HepG2 (cell line): ENCODE measurements around the gene SH2D3C. TPM values are rescaled to one million over a fixed set of nuclear protein-coding genes. Genes with fewer than 3 reads are reported as not detected.

Source experiments
- ZNF687 ChIP-seq: sonication (generic); formaldehyde crosslinking; IDR thresholded peaks from 2 replicates; pipeline ENCODE4 v1.5.1; 2020; ENCODE audit warnings: mild to moderate bottlenecking, missing genetic modification reagents, moderate library complexity
- polyA plus RNA-seq, 8 experiments: library from polyadenylated mRNA; depleted of rRNA in 3 of 8; stranded (reverse) in 7 of 8; unstranded in 1 of 8; fragments of >200 nt; fragmentation: Illumina TruSeq in 4 of 8; extraction: Trizol in 4 of 8; gene quantifications; 2 replicates each; pipeline versions ENCODE4 v1.2.1 to v1.2.3, GENCODE V29; 2011 to 2016; ENCODE audit warnings: low read depth in 4 of 8, missing spikeins in 1 of 8, mixed read lengths in 1 of 8; ENCODE audit not compliant: insufficient read depth in 1 of 8
- total RNA-seq, 5 experiments: library from RNA; depleted of rRNA; stranded (reverse); fragments of >200 nt; fragmentation: Illumina TruSeq; extraction: Trizol; gene quantifications; 2 replicates each; pipeline ENCODE4 v1.2.3, GENCODE V29; 2016; ENCODE audit warnings: low read depth in 1 of 5
- TF ChIP-seq, protein P1 (sequence below): sonication (generic); formaldehyde crosslinking; IDR thresholded peaks from 2 replicates; pipeline ENCODE4 v1.4.0; 2020; ENCODE audit warnings: mild to moderate bottlenecking, missing genetic modification reagents
- TF ChIP-seq, protein P2 (sequence below), 2 experiments: fragments of 450-650 bp in 1 of 2; sonication (generic) in 1 of 2; formaldehyde crosslinking in 1 of 2; IDR thresholded peaks; 2 replicates each; pipeline versions ENCODE4 v1.6.1 to v1.8.0; 2016 to 2022; ENCODE audit warnings: antibody characterized with exemption in 1 of 2, mild to moderate bottlenecking in 1 of 2, missing genetic modification reagents in 1 of 2

The SH2D3C gene
- total and polyA plus RNA-seq, 2 of the 13 experiments (the other 11 are each of a cell fraction or from before 2014, with no cell fraction given), result not detected

DNA sequence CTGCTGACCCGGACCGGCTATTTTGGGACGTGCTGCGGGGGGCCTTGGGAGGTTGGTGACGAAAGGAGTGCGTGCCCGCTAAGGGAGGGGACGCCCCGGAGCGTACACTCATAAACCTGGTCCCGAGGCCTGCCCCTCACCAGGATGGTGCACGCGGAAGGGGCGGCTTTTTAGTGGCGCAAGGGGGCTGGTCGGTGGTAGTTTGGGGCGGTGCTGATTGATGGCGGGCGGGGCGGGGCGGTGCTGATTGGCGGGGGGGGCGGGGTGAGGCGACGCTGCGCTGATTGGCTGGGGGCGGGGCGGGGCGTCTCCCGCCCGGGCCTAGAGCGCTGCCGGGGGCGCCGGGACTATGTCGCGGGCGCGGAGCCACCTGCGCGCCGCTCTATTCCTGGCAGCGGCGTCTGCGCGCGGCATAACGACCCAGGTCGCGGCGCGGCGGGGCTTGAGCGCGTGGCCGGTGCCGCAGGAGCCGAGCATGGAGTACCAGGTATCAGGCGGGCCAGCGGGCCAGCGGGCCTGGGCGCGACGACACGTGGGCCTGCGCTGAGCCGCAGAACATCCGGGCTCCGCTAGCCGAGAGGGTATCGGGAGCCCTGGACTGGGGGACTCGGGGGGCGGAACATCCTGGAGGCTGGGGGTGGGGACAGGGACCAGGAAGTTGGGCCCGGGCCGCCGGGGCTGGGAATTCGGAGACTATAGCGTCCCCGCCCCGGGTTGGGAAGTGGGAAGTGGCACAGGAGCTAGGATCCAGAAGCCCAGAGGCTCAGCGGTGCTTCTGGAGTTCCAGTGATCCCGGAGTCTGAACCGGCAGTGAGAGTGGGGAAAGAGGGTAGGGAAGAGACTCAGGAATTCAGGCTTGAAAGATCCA, 24.3 kb upstream of the SH2D3C start, which contains the start of gene FPGS (continued):
- TF ChIP-seq, protein P1, sequence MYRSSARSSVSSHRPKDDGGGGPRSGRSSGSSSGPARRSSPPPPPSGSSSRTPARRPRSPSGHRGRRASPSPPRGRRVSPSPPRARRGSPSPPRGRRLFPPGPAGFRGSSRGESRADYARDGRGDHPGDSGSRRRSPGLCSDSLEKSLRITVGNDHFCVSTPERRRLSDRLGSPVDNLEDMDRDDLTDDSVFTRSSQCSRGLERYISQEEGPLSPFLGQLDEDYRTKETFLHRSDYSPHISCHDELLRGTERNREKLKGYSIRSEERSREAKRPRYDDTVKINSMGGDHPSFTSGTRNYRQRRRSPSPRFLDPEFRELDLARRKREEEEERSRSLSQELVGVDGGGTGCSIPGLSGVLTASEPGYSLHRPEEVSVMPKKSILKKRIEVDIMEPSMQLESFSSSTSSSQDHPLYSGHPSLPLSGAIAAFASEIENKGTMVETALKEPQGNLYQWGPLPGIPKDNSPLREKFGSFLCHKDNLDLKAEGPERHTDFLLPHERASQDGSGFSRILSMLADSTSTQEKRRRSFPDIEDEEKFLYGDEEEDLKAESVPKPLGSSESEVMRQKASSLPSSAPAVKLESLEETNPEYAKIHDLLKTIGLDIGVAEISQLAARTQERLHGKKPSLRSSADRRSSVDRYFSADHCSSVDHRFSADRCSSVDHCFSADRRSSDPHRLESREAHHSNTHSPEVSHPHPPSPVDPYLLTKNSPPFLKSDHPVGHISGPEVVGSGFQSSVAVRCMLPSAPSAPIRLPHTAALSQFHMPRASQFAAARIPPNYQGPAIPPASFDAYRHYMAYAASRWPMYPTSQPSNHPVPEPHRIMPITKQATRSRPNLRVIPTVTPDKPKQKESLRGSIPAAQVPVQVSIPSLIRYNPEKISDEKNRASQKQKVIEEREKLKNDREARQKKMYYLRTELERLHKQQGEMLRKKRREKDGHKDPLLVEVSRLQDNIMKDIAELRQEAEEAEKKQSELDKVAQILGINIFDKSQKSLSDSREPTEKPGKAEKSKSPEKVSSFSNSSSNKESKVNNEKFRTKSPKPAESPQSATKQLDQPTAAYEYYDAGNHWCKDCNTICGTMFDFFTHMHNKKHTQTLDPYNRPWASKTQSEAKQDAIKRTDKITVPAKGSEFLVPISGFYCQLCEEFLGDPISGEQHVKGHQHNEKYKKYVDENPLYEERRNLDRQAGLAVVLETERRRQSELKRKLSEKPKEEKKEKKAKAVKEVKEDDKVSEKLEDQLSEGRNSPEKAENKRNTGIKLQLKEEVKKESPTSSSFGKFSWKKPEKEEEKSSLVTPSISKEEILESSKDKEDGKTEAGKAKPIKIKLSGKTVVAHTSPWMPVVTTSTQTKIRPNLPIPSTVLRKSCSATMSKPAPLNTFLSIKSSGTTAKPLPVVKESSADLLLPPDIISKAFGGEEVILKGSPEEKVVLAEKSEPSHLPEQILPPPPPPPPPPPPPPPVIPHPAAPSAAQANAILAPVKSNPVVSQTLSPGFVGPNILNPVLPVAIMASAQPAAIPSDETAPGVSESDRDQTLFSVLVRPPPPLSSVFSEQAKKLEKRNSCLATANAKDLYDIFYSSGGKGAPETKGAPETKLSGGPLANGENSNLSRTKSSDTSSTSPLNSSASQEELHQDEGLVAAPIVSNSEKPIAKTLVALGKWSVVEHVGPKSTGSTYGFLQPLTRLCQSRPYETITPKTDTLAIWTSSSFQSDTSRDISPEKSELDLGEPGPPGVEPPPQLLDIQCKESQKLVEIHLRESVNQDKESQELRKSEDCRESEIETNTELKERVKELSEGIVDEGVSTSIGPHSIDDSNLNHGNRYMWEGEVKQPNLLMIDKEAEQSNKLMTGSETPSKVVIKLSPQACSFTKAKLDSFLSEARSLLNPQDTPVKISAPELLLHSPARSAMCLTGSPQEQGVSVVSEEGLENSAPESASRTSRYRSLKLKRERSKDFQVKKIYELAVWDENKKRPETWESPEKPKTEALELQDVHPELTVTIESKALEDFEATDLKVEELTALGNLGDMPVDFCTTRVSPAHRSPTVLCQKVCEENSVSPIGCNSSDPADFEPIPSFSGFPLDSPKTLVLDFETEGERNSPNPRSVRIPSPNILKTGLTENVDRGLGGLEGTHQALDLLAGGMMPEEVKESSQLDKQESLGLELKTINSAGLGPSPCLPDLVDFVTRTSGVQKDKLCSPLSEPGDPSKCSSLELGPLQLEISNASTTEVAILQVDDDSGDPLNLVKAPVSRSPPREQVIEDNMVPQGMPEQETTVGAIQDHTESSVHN (CRISPR knock-in tag), result no peak
- TF ChIP-seq, protein P2, sequence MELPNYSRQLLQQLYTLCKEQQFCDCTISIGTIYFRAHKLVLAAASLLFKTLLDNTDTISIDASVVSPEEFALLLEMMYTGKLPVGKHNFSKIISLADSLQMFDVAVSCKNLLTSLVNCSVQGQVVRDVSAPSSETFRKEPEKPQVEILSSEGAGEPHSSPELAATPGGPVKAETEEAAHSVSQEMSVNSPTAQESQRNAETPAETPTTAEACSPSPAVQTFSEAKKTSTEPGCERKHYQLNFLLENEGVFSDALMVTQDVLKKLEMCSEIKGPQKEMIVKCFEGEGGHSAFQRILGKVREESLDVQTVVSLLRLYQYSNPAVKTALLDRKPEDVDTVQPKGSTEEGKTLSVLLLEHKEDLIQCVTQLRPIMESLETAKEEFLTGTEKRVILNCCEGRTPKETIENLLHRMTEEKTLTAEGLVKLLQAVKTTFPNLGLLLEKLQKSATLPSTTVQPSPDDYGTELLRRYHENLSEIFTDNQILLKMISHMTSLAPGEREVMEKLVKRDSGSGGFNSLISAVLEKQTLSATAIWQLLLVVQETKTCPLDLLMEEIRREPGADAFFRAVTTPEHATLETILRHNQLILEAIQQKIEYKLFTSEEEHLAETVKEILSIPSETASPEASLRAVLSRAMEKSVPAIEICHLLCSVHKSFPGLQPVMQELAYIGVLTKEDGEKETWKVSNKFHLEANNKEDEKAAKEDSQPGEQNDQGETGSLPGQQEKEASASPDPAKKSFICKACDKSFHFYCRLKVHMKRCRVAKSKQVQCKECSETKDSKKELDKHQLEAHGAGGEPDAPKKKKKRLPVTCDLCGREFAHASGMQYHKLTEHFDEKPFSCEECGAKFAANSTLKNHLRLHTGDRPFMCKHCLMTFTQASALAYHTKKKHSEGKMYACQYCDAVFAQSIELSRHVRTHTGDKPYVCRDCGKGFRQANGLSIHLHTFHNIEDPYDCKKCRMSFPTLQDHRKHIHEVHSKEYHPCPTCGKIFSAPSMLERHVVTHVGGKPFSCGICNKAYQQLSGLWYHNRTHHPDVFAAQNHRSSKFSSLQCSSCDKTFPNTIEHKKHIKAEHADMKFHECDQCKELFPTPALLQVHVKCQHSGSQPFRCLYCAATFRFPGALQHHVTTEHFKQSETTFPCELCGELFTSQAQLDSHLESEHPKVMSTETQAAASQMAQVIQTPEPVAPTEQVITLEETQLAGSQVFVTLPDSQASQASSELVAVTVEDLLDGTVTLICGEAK (IDR thresholded peaks at IDR 0.05), result no peak
- TF ChIP-seq, protein P2 (CRISPR knock-in tag; IDR thresholded peaks at IDR 0.05), result peak; percentile 63
- TF ChIP-seq ZNF687 (CRISPR knock-in tag), result peak; percentile 97
